Liver (tissue), 3 donors: ENCODE results near the gene DLST.

ENCODE experiments used
- CTCF ChIP-seq: fragments of 150-350 bp; IDR thresholded peaks from 2 replicates; pipeline ENCODE4 v1.5.1; 2017; ENCODE audit warnings: improper control_type of control experiment, low read depth, low read length; ENCODE audit not compliant: missing input control
- NR2F2 ChIP-seq: IDR thresholded peaks from 2 replicates; pipeline ENCODE4 v1.6.1; 2016; ENCODE audit warnings: antibody characterized with exemption
- TAF1 ChIP-seq: conservative IDR thresholded peaks from 2 replicates; pipeline ENCODE4 v1.6.1; 2016; ENCODE audit warnings: antibody characterized with exemption, mild to moderate bottlenecking
- donor health status: healthy.
- donor health status: healthy.

- TF ChIP-seq CTCF (no peak), TAF1 (no peak), NR2F2 (no peak)
Observed at GRCh38 chr14:74948228-74949175, 66.8 kb downstream of the DLST start.
